Measurements from ENCODE around the gene CPAMD8.

GRCh38 chr19:16897856-16898161 lies 128.8 kb downstream of the CPAMD8 start:
- TF ChIP-seq, protein P1, sequence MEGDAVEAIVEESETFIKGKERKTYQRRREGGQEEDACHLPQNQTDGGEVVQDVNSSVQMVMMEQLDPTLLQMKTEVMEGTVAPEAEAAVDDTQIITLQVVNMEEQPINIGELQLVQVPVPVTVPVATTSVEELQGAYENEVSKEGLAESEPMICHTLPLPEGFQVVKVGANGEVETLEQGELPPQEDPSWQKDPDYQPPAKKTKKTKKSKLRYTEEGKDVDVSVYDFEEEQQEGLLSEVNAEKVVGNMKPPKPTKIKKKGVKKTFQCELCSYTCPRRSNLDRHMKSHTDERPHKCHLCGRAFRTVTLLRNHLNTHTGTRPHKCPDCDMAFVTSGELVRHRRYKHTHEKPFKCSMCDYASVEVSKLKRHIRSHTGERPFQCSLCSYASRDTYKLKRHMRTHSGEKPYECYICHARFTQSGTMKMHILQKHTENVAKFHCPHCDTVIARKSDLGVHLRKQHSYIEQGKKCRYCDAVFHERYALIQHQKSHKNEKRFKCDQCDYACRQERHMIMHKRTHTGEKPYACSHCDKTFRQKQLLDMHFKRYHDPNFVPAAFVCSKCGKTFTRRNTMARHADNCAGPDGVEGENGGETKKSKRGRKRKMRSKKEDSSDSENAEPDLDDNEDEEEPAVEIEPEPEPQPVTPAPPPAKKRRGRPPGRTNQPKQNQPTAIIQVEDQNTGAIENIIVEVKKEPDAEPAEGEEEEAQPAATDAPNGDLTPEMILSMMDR (IDR thresholded peaks at IDR 0.05), result no peak
- no peak for TF ChIP-seq POLR2A (IDR thresholded peaks at IDR 0.05)

Data from right lobe of liver (tissue), 4 donors.